GM12878 (cell line): ENCODE data around the gene ERICH2. TPM values are rescaled to one million over a fixed set of nuclear protein-coding genes. Genes with fewer than 3 reads are reported as not detected.

Experiments used
- ATAC-seq: fragments of 200-7000 bp; cut with Tn5 transposase; 3 replicates; pipeline ENCODE4 v1.9.1; 2020; ENCODE audit warnings: mild to moderate bottlenecking, moderate library complexity
- BruUV-seq: library from RNA; stranded (reverse); fragments of 400-500 nt; replicated peaks from 2 replicates; lab custom pipeline; 2021; lab: Mats Ljungman, UMichigan
- CTCF ChIA-PET: fragments of 300-600 bp; sonication (Branson Sonifier 250); formaldehyde crosslinking; extraction: SDS; loops from one replicate; lab custom pipeline; 2021; ENCODE audit warnings: inconsistent platforms; lab: Yijun Ruan, JAX
- POLR2A ChIA-PET: fragments of 350-600 bp; formaldehyde crosslinking; extraction: SDS; loops from one replicate; lab custom pipeline; 2021; ENCODE audit warnings: inconsistent platforms; lab: Charles Lee
- RAD21 ChIA-PET: fragments of 300-600 bp; sonication (Branson Sonifier 250); formaldehyde crosslinking; loops from one replicate; lab custom pipeline; 2023; ENCODE audit warnings: antibody characterized with exemption; ENCODE audit not compliant: unreplicated experiment; lab: Charles Lee
- SMC1A ChIA-PET: fragments of 300-600 bp; sonication (Branson Sonifier 250); formaldehyde crosslinking; loops from one replicate; lab custom pipeline; 2023; ENCODE audit not compliant: unreplicated experiment, uncharacterized antibody; lab: Charles Lee
- DNase-seq: peaks from one replicate; pipeline ENCODE4 v3.0.0-alpha.2; 2011; ENCODE audit warnings: low read depth, low spot score
- FAIRE-seq: peaks from 3 replicates; lab custom pipeline; 2011; peaks lifted over from hg19 to GRCh38; lab: Jason Lieb, UNC
- H2AFZ ChIP-seq: 2 replicates; pipeline ENCODE4 v1.6.0; 2011; ENCODE audit warnings: low read depth, low read length, control low read depth; ENCODE audit not compliant: control insufficient read depth
- H3K27ac ChIP-seq: 2 replicates; pipeline ENCODE4 v1.5.1; 2011; ENCODE audit warnings: control low read depth; ENCODE audit not compliant: control insufficient read depth, insufficient read depth
- H3K27me3 ChIP-seq, 2 experiments: replicated peaks in 1 of 2; 2 replicates each; pipeline versions ENCODE4 v1.6.0 to v1.6.1; 2011; ENCODE audit warnings: low read length in 1 of 2; ENCODE audit not compliant: control insufficient read depth in 2 of 2, insufficient read depth in 2 of 2
- H3K36me3 ChIP-seq, 2 experiments: 2 replicates each; pipeline ENCODE4 v1.5.1; 2011; ENCODE audit warnings: low read length in 1 of 2; ENCODE audit not compliant: control insufficient read depth in 2 of 2, insufficient read depth in 2 of 2
- H3K4me1 ChIP-seq: 2 replicates; pipeline ENCODE4 v1.6.1; 2011; ENCODE audit warnings: mild to moderate bottlenecking, low read length, moderate library complexity, mixed read lengths; ENCODE audit not compliant: control insufficient read depth, insufficient read depth
- H3K4me2 ChIP-seq: 2 replicates; pipeline ENCODE4 v1.6.0; 2011; ENCODE audit warnings: control low read depth; ENCODE audit not compliant: control insufficient read depth, insufficient read depth
- H3K4me3 ChIP-seq: fragments of 200-600 bp; sonication (generic); 2 replicates; pipeline ENCODE4 v1.5.1; 2016
- H3K79me2 ChIP-seq: 2 replicates; pipeline ENCODE4 v1.6.0; 2011; ENCODE audit warnings: low read length; ENCODE audit not compliant: control insufficient read depth, insufficient read depth
- H3K9ac ChIP-seq: 2 replicates; pipeline ENCODE4 v1.8.0; 2011; ENCODE audit warnings: low read length, control low read depth, mixed read lengths; ENCODE audit not compliant: control insufficient read depth, insufficient read depth
- H3K9me3 ChIP-seq: replicated peaks from 3 replicates; pipeline ENCODE4 v1.5.1; 2011; ENCODE audit warnings: mild to moderate bottlenecking, low read length; ENCODE audit not compliant: control insufficient read depth, insufficient read depth
- H4K20me1 ChIP-seq: 2 replicates; pipeline ENCODE4 v1.6.0; 2011; ENCODE audit not compliant: control insufficient read depth, insufficient read depth
- CEBPB ChIP-seq, 2 experiments: fragments of 150-350 bp in 1 of 2; IDR thresholded peaks; 2 replicates each; pipeline ENCODE4 v1.6.1; 2012 to 2014; ENCODE audit warnings: low read depth in 2 of 2, low read length in 2 of 2, borderline replicate concordance in 1 of 2, inconsistent platforms in 1 of 2
- GABPA ChIP-seq: IDR thresholded peaks from 2 replicates; pipeline ENCODE4 v1.6.1; 2014; ENCODE audit warnings: antibody characterized with exemption, low read depth, mild to moderate bottlenecking, inconsistent platforms
- GATAD2B ChIP-seq: fragments of 450-650 bp; conservative IDR thresholded peaks from 2 replicates; pipeline ENCODE4 v1.6.1; 2017; ENCODE audit warnings: low read depth, mild to moderate bottlenecking, moderate library complexity
- IKZF2 ChIP-seq, 2 experiments: fragments of 450-650 bp; IDR thresholded peaks; 2 replicates each; pipeline ENCODE4 v1.6.1; 2017; ENCODE audit warnings: mild to moderate bottlenecking in 2 of 2, moderate library complexity in 2 of 2
- NFXL1 ChIP-seq: fragments of 450-650 bp; IDR thresholded peaks from 2 replicates; pipeline ENCODE4 v1.6.1; 2017; ENCODE audit warnings: antibody characterized with exemption, mild to moderate bottlenecking, borderline replicate concordance
- NRF1 ChIP-seq: conservative IDR thresholded peaks from 2 replicates; pipeline ENCODE4 v1.6.1; 2011; ENCODE audit warnings: mild to moderate bottlenecking, low read depth, low read length, improper control_type of control experiment
- SMARCA5 ChIP-seq: fragments of 450-650 bp; IDR thresholded peaks from 2 replicates; pipeline ENCODE4 v1.6.1; 2017; ENCODE audit warnings: mild to moderate bottlenecking
- SPI1 ChIP-seq: IDR thresholded peaks from 2 replicates; pipeline ENCODE4 v1.6.1; 2011; ENCODE audit warnings: low read depth, mild to moderate bottlenecking, low read length, moderate library complexity, borderline replicate concordance; ENCODE audit not compliant: insufficient read depth
- TCF3 ChIP-seq: IDR thresholded peaks from 2 replicates; pipeline ENCODE4 v1.6.1; 2012; ENCODE audit warnings: low read depth, mild to moderate bottlenecking, low read length, borderline replicate concordance; ENCODE audit not compliant: insufficient read depth
- ZBED1 ChIP-seq: IDR thresholded peaks from 2 replicates; pipeline ENCODE4 v1.6.1; 2016; ENCODE audit warnings: borderline replicate concordance
- ZZZ3 ChIP-seq: IDR thresholded peaks from 2 replicates; pipeline ENCODE4 v1.6.1; 2011; ENCODE audit warnings: low read depth; ENCODE audit not compliant: control insufficient read depth, insufficient read length
- WGBS: methylation state at CpG from one replicate; pipeline ENCODE4 v1.1.6; 2016; ENCODE audit warnings: low lambda C conversion rate; ENCODE audit not compliant: insufficient replicate concordance, insufficient coverage; ENCODE audit errors: missing lambda C conversion rate; 5-methylcytosine and 5-hydroxymethylcytosine counted together
- in situ Hi-C: fragments of 300-500 bp; cut with MboI; formaldehyde crosslinking; loops from 9 replicates; pipeline ENCODE4 v1.14.3; 2018; ENCODE audit warnings: mixed read lengths
- intact Hi-C: fragments of 100-400 bp; cut with micrococcal nuclease; formaldehyde crosslinking; loops from one replicate; pipeline ENCODE4 v1.14.2; 2022; ENCODE audit not compliant: unreplicated experiment
- polyA plus RNA-seq, 11 experiments: library from polyadenylated mRNA; depleted of rRNA in 4 of 11; unstranded in 6 of 11; stranded (reverse) in 5 of 11; fragments of >200 nt; fragmentation: Nextera tagmentation in 4 of 11; fragmentation: Illumina TruSeq in 1 of 11; extraction: Ambion mirVana in 4 of 11; extraction: Trizol in 1 of 11; gene quantifications; 1 replicate in 1 of 11; 2 replicates in 10 of 11; pipeline versions ENCODE4 v1.2.1 to v1.2.3, GENCODE V29; 2011 to 2016; ENCODE audit warnings: inconsistent platforms in 2 of 11, missing spikeins in 2 of 11, low read depth in 1 of 11
- total RNA-seq, 4 experiments: library from RNA; depleted of rRNA in 3 of 4; stranded (reverse); fragments of >200 nt in 3 of 4; fragmentation: Illumina TruSeq in 1 of 4; extraction: Trizol in 1 of 4; gene quantifications; 2 replicates each; pipeline versions ENCODE4 v1.2.1 to v1.2.3, GENCODE V29; 2013 to 2021
- TF ChIP-seq, protein P1 (sequence below): fragments of 450-650 bp; IDR thresholded peaks from 2 replicates; pipeline ENCODE4 v1.6.1; 2017; ENCODE audit warnings: borderline replicate concordance
- TF ChIP-seq, protein P2 (sequence below): fragments of 150-350 bp; IDR thresholded peaks from 2 replicates; pipeline ENCODE4 v1.6.1; 2014; ENCODE audit warnings: mild to moderate bottlenecking, low read depth, low read length
- TF ChIP-seq, protein P3 (sequence below): IDR thresholded peaks from 2 replicates; pipeline ENCODE4 v1.6.1; 2011; ENCODE audit warnings: borderline replicate concordance, low read depth, mild to moderate bottlenecking, moderate library complexity, mixed read lengths, low read length; ENCODE audit not compliant: insufficient read depth; ENCODE audit errors: extremely low read length

The ERICH2 gene
- total and polyA plus RNA-seq, 10 of the 15 experiments (the other 5 are each of a cell fraction or from before 2014, with no cell fraction given): not detected

DNA sequence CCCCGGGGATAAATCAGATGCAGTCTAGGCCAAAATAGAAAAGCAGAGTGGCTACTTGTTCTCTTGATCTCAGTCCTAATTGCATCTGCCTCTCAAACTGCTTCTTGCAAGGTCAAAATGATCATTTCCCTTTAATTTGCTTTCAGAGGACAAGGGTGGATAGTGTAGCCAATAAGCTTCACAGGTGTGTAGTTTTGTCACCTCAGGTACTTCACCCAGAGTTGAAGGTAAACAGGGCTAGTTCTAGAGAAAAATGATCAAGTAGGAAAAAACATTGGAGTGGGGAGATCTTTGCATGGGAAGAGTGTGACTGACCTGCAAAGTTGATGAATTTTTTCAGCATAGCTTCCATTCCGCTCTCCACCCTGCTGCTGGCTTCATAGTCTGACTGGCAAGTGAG is 8.7 kb downstream of the ERICH2 start:
- TF ChIP-seq CEBPB (IDR thresholded peaks at IDR 0.05; ENCODE audit: borderline replicate concordance in 1 of 2, low read depth in 2 of 2, low read length in 2 of 2): no peak
- TF ChIP-seq, protein P1, sequence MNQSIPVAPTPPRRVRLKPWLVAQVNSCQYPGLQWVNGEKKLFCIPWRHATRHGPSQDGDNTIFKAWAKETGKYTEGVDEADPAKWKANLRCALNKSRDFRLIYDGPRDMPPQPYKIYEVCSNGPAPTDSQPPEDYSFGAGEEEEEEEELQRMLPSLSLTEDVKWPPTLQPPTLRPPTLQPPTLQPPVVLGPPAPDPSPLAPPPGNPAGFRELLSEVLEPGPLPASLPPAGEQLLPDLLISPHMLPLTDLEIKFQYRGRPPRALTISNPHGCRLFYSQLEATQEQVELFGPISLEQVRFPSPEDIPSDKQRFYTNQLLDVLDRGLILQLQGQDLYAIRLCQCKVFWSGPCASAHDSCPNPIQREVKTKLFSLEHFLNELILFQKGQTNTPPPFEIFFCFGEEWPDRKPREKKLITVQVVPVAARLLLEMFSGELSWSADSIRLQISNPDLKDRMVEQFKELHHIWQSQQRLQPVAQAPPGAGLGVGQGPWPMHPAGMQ: no peak
- no peak for TF ChIP-seq NRF1
- no peak for TF ChIP-seq TCF3
- no peak for TF ChIP-seq IKZF2 (IDR thresholded peaks at IDR 0.05)
- TF ChIP-seq, all 136 proteins: peak for 0
- H3K4me1 ChIP-seq: no peaks in the 10 kb centered on the region
- H3K9ac ChIP-seq: no peak overlapping the region
- no peaks in the 10 kb centered on the region for H3K79me2 ChIP-seq
- SMC1A ChIA-PET: interaction anchor here (1.6 kb wide), 2 partner anchors 42 to 381 kb away, joined by 4 read pairs; no protein-coding TSS in a partner anchor
- H3K4me2 ChIP-seq: no peak overlapping the region
- H3K36me3 ChIP-seq: no peaks in the 10 kb centered on the region
- DNase-seq (no peak), FAIRE-seq (no peak), ATAC-seq (no peak)
- CTCF ChIA-PET: interaction anchor here (0.5 to 1.1 kb wide), 2 partner anchors 34 to 370 kb away, joined by 3 to 4 read pairs; no protein-coding TSS in a partner anchor
- WGBS: 12% methylated on average over 2 of the region's 2 CpGs
- H3K9me3 ChIP-seq: no peaks in the 10 kb centered on the region
- no peak overlapping the region for H3K27ac ChIP-seq
- no peaks in the 10 kb centered on the region for H4K20me1 ChIP-seq
- intact Hi-C loops (no loop called here), in situ Hi-C loops (no loop called here)
- H3K4me3 ChIP-seq: no peak overlapping the region
- no peaks in the 10 kb centered on the region; a peak in 1 of 4 replicates for H3K27me3 ChIP-seq
- no TSS peak for BruUV-seq
- RAD21 ChIA-PET: no interaction called here
- POLR2A ChIA-PET: no interaction called here
- no peak overlapping the region for H2AFZ ChIP-seq

DNA sequence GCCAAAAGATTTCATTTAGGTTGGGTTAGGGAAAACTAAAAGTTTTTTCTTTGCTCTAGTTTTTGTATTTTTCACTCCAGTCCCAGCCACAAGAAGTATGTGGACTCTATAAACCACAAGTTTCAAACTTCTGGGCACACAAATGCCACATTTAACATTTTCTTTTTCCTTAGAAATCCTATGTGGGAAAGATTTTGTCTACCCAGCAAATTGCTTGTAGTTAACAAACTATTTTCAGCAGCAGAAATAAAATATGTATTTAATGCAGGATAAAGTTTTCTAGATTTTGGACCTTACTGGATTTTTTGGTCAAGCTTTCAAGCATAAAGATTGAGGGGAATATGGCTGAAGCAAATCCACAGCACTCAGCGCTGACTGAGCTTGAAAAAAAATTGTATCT is 9.1 kb downstream of the ERICH2 start:
- ATAC-seq (no peak), FAIRE-seq (no peak), DNase-seq (no peak)
- ChIA-PET RAD21 (no interaction called here), POLR2A (no interaction called here), SMC1A (interaction anchor here (1.6 kb wide), 2 partner anchors 42 to 382 kb away, joined by 4 read pairs; no protein-coding TSS in a partner anchor), CTCF (interaction anchor here (0.5 to 1.1 kb wide), 2 partner anchors 34 to 370 kb away, joined by 3 to 4 read pairs; no protein-coding TSS in a partner anchor)
- WGBS: 38% methylated on average over 1 of the region's 1 CpG
- Histone ChIP-seq H3K4me2 (no peak overlapping the region), H4K20me1 (no peaks in the 10 kb centered on the region), H3K79me2 (no peaks in the 10 kb centered on the region), H3K27me3 (no peaks in the 10 kb centered on the region; a peak in 1 of 4 replicates), H3K4me1 (no peaks in the 10 kb centered on the region), H3K9ac (no peak overlapping the region), H3K4me3 (no peak overlapping the region), H2AFZ (no peak overlapping the region), H3K9me3 (no peaks in the 10 kb centered on the region), H3K36me3 (no peaks in the 10 kb centered on the region), H3K27ac (no peak overlapping the region)
- no TSS peak for BruUV-seq
- in situ Hi-C loops (no loop called here), intact Hi-C loops (no loop called here)
- TF ChIP-seq GABPA (no peak), ZBED1 (no peak), GATAD2B (no peak), SPI1 (no peak), ZZZ3 (no peak), NFXL1 (no peak), SMARCA5 (no peak)
- TF ChIP-seq, protein P2, sequence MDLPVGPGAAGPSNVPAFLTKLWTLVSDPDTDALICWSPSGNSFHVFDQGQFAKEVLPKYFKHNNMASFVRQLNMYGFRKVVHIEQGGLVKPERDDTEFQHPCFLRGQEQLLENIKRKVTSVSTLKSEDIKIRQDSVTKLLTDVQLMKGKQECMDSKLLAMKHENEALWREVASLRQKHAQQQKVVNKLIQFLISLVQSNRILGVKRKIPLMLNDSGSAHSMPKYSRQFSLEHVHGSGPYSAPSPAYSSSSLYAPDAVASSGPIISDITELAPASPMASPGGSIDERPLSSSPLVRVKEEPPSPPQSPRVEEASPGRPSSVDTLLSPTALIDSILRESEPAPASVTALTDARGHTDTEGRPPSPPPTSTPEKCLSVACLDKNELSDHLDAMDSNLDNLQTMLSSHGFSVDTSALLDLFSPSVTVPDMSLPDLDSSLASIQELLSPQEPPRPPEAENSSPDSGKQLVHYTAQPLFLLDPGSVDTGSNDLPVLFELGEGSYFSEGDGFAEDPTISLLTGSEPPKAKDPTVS: no peak
- TF ChIP-seq, protein P3, sequence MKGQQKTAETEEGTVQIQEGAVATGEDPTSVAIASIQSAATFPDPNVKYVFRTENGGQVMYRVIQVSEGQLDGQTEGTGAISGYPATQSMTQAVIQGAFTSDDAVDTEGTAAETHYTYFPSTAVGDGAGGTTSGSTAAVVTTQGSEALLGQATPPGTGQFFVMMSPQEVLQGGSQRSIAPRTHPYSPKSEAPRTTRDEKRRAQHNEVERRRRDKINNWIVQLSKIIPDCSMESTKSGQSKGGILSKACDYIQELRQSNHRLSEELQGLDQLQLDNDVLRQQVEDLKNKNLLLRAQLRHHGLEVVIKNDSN: no peak
